Cortex of kidney (tissue), 1 donor: ENCODE data around the gene ZNF540.
"Not testable (repeated sequence)": the region's sequence is repeated elsewhere in the genome, so short reads cannot be mapped to it uniquely, and the experiment has no call there.

ENCODE experiments used
- DNase-seq: peaks from one replicate; lab custom pipeline; 2025; lab: John Stamatoyannopoulos, UW

Gene ZNF540

DNA sequence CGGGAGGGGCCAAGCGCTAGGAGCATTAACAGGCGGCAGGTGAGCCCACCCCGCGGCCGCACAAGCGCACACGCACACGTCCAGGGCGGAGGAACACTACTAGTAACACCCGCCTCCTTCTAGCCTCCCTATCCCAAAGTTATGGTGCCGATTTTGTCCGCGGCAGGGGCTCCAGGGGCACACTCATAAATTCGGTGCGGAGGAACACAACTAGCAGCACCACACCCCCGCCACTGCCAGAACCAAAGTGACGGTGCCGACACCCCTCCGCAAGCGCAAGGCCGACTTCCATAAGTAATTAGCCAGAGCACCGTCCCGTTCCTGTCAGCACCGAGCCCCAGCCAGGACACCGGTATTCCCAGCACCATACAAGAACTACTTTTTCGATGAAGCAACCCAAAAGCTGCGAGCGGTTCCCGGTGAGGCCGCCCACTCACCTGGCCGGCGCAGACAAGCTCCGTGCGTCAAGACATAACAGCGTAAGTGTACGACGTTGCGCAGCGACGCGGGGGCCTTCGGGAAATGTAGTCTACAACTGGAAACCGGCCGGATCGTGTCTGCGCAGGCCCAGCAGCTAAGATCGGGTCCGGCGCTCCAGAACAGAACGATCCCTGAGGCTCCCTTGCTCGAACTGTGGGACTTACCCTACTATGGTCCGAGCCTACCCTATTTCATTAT, at the start of gene ZNF540, which contains the start of gene ZNF571:
Gene ZNF540 (plus strand): TSS at position 573 of the 678 bp plus-strand sequence. CDS start 3,572 bp downstream, outside the sequence.
Gene ZNF571 (minus strand): TSS at position 489 of the 678 bp plus-strand sequence. CDS start 8,116 bp downstream, outside the sequence.
- peak; percentile 79 for DNase-seq

DNA sequence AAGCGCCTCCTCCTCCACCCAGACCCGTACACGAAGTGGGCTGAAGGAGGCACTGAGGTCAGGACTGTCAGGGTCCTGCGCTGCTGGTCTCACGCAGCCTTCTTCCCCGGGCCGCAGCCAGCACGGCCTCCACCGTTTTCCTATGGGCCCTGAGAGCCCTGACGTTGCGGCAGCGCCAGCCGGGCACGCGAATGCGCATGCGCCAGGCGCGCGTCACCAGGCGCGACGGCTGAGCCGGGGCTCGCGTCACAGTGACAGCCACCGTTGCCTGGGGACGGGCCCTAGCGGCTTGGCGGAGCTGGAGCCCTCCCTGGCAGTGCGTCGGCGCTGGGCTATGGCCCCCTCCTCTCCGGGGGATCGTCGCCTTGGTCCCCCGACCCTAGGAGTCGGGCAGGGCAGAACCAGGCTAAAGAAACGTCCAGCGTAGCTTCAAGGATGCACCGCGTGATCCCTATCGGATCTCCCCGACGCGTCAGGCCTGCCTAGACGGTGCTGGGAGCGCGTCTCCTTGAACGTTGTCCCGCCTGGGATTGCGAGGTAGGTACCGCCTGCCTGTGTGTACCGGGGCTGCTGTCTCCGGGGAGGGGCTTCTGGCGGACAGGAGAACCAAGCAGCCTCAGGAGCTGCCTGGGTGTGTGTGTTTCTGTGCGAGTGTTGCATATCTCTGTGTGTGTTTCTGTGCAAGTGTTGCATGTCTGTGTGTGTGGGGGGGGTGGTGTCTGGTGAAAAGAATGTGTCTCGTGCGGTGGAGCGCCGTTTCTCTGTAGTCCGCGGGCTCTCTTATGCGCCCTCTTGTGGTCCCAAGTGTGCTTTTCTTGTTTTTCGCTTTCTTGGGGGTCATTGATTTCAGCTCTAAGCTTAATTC, 43.3 kb upstream of the ZNF540 start:
- no peak for DNase-seq

DNA sequence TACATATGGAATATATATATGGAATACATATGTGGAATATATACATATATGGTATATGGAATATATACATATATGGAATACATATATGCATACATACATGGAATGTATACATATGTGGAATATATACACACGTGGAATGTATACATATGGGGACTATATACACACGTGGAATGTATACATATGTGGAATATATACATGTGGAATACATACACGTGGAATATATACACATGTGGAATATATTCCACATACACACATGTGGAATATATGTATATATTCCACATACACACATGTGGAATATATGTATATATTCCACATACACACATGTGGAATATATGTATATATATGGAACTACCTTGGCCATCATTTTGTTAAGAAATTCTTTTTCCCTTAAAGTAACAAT, 31.2 kb upstream of the ZNF540 start:
- no peak for DNase-seq

DNA sequence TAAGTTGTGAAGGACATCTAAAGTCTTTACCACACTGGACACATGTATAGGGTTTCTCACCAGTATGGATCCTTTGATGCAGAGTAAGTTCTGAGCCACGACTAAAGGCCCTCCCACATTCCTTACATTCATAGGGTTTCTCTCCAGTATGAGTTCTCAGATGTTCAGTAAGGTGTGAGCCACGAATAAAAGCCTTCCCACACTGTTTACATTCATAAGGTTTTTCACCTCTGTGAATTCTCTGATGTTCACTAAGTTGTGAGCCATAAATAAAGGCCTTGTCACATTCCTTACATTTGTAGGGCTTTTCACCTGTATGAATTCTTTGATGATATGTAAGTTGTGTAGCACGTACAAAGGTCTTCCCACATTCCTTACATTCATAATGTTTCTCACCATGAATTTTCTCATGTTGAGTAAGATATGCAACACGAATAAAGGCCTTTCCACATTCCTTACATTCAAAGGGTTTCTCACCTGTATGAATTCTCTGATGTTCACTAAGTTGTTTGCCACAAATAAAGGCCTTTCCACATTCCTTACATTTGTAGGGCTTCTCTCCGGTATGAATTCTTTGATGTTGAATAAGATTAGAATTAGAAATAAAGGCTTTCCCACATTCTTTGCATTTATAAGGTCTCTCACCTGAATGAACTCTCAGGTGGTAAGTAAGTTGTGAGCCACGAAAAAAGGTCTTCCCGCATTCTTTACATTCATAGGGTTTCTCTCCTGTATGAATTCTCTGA, 29.9 kb upstream of the ZNF540 start:
- no peak for DNase-seq

DNA sequence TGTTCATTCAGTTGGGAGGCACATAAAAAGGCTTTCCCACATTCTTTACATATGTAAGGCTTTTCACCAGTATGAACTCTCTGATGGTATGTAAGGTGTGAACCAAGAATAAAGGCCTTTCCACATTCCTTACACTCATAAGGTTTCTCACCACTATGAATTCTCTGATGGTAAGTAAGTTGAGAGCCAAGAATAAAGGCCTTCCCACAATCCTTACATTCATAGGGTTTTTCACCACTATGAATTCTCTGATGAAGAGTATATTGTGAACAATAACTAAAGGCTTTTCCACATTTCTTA, 29.4 kb upstream of the ZNF540 start:
- no peak for DNase-seq

DNA sequence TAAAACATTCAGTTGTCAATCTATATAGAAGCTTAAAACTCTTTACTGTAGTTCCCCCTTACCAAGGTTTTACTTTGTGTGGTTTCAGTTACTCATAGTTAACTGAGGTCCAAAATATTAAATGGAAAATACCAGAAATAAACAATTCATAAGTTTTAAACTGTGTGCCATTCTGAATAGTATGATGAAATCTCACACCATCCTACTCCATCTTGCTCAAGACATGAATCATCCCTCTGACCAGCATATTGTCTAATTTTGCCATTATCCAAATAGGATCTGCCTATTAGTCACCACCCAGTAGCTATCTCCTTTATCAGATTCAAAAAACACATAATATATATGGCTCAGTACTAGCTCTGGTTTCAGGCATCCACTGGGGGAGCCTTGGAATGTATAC, 22.5 kb upstream of the ZNF540 start:
- no peak for DNase-seq

DNA sequence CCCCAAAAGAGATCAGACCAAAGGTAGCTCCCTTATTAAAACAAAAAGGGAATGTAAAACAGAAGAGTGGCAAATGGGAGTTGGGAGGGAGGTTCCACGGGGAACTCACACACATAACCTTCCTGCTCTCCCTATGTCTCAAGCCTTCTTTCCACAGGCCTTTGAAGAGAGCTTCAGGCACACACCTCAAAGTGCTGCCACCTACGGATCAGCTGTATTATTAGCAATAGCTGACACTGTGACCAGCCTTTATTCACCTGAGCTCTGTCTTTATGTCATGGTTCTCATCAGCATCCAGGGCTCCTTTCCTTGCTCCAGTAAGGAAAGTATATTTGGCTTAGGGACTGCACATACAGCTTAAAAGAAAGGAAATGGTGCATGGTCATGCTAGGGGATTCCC, 11.3 kb upstream of the ZNF540 start:
- DNase-seq: no peak

DNA sequence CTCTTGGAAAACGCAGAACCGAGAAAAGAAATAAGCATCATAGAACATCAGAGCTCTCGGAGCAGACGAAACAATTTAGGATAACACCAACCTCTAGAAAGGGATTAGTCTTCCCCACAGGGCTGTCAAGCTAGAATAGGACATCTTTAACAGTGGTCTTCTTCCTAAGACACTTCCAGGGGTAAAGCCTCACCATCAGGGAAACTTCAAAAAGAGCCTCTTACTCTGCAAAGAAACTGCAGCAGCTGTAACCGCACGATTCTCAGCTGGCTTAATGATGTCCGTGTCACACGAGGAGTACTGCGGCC, 726 bp upstream of the ZNF540 start:
- no peak for DNase-seq

DNA sequence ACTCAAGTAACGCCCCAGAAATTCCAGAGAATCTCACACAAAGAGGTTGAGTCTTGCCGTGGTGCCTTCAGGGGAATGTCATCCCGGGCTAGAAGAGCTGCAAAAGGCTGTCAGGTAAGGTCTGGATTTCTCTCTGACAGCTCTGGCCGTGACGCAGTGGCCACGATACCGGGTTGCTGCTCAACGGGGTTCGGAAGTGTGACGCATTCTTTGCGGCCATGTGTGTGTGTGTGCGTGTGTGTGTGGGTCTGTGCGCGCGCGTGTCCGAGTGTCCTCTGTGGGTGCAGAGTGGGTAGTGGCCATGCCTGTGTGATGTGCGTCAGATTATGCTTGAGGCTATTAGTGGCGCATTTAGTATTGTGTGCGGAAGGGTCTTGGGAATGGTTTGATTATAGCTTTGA, 306 bp downstream of the ZNF540 start:
- no peak for DNase-seq

DNA sequence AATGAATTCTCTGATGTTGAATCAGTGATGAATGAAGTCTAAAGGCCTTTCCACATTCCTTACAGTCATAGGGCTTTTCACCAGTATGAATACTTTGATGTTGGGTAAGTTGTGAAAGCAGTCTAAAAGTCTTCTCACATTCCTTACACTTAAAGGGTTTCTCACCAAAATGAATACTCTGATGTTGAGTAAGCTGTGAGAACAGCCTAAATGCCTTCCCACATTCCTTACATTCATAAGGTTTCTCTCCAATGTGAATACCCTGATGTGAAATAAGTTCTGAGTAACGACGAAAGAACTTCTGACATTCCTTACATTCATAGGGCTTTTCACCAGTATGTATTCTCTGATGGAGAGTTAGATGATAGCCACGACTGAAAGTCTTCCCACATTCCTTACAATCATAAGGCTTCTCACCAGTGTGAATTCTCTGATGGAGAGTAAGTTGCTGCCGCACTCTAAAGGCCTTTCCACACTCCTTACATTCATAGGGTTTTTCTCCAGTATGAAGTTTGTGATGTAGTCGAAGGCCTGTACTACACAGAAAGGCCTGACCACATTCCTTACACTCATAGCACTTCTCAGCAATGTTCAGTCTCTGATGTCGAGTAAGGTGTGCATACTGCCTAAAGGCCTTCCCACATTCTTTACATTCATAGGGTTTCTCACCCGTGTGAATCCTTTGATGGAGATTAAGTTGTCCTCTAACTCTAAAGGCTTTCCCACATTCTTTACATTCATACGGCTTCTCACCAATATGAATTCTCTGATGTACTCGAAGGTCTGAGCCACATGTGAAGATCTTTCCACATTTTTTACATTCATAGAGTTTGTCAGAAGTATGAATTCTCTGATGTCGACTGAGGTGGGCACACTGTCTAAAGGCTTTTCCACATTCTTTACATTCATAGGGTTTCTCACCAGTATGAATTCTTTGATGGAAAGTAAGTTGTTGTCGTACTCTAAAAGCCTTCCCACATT, 40.7 kb downstream of the ZNF540 start:
- no peak for DNase-seq

DNA sequence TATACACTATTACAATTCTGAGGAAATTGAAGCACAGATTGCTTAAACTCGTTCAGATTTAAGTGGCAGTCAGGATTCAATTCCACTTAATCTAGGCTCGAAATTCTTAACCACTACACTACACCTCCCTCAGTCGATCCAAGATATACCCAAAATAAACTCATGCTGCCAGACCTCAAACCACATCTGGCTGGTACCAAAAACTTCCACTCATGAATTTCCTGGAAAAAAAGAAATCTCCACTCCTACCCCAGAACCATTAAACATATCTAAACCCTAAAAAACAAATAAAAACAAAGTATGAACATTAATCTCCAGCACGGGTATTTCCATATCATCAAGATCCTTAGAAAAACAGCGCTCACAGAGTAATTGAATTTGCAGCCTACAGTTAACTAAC, 59.4 kb downstream of the ZNF540 start:
- no peak for DNase-seq

DNA sequence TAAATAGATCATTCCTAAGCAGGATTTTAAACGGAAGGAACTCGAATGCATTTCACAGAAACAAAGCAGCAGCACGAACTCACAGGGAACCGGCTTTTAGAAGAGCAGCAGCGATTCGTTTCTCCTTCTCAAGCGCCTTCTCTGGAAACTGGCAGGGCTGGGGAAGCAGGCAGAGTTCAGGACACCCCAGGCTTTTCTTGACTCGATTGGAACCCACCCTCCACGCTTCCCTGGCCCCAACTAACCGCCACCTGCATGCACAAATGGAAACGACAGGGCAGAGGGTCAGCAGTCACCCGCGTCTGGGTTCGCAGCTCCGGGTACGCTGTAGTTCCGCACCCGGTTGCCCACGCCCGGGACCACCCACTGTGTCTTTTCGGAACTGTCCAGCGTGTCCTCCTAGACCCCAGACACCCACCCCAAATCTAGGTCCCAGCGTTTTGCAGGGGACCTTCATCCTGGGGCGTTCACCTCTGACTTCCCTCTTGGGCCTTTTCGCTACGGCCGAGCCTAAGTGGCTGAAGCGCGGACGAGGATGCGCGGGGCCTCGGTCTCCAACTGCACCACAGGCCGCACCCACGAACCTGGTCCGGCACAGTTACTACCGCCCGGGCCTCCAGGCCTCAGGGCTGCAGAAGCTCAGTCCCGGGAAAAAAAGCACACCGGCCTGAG, 60.1 kb downstream of the ZNF540 start:
- DNase-seq: no peak

DNA sequence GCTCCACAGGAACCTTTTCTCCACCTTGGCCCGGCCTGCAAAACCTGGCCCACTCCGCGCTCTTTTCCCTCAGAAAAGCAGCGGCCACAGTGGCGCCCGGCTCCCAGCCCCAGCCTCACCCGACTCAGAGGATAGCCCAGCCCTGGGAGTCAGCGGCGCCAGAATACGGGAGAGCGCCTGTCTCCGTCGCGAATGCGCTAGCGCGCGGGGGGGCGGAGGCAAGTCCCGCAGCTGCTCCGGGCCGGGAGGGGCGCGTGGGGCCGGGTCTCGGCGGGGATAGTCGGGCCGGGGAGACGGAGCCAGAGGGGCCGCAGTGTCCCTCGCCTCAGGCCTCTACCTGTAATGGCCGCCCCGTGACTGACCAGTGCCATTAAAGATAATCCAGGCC, 60.6 kb downstream of the ZNF540 start, which contains the start of gene ZFP30:
Gene ZFP30 (minus strand): TSS at position 165 of the 388 bp plus-strand sequence. CDS start 7,643 bp downstream, outside the sequence.
- DNase-seq: no peak

DNA sequence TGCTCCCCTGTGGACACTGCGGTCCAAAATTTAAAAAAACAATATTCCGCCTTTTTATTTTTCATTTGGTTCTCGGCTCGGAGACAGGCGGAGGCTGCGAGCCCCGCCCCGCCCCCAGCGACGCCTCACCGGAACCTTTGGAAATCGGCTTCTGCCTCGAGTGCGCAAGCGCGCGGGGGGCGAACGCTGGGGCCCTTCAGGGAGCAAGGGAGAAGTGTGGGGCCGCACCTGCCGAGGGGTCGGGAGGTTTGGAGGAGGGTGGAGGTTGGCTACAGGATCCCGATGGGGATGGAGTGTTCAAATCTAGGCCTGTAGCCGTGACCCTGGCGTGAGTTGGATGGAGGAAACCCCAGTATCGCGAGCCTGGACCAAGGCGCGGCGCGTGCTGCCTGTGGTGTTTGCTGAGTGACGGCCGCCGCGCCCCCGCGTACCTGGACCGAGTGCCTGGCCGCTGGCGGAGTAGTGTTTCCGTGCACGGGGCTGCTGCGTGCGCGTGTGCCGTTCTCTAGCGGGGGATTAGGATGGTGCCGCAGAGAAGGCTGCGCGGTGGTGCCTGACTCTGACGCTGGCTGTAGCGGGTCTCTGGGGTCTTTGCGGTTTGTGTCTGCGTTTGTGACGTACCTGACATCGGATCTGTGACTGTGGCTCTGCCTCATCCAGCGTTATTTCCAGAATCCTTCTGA, 61.2 kb downstream of the ZNF540 start:
- DNase-seq: peak; percentile 21

DNA sequence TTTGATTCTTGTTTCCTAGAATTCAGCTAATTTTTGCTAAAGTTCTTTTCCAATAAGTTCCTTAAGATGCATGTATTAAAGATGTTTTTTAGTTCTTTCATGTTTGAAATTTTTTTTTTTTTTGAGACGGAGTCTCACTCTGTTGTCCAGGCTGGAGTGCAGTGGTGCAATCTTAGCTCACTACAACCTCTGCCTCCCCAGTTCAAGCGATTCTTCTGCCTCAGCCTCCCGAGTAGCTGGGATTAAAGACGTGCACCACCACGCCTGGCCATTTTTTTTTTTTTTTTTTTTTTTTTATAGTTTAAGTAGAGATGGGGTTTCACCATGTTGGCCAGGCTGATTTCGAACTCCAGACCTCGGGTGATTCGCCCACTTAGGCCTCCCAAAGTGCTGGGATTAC, 62.5 kb downstream of the ZNF540 start:
- not testable (repeated sequence) for DNase-seq
